Activated naive CD8-positive, alpha-beta T cell treated with anti-CD3 and anti-CD28 coated beads, Interleukin-2, amount 50 U/mL, for 24 hours (primary cell): ENCODE data around the gene INSYN2A.

Source experiments
- ATAC-seq: fragments of 150-1000 bp; cut with Tn5 transposase; one replicate; pipeline ENCODE4 v1.10.0; 2021
- DNase-seq: peaks from one replicate; pipeline ENCODE4 v3.0.0; 2021
- H3K27ac Mint-ChIP-seq: one replicate; pipeline ENCODE4 v1.8.0; 2021; ENCODE audit warnings: mild to moderate bottlenecking, mixed read lengths
- H3K27me3 Mint-ChIP-seq: one replicate; pipeline ENCODE4 v1.8.0; 2021; ENCODE audit warnings: mixed read lengths
- H3K36me3 Mint-ChIP-seq: one replicate; pipeline ENCODE4 v1.8.0; 2021; ENCODE audit warnings: low read depth, mixed read lengths
- H3K4me1 Mint-ChIP-seq: one replicate; pipeline ENCODE4 v1.8.0; 2021; ENCODE audit warnings: mixed read lengths
- H3K4me3 Mint-ChIP-seq: one replicate; pipeline ENCODE4 v1.8.0; 2021; ENCODE audit warnings: mild to moderate bottlenecking, moderate library complexity, mixed read lengths
- H3K9me3 Mint-ChIP-seq: one replicate; pipeline ENCODE4 v1.8.0; 2021; ENCODE audit warnings: mixed read lengths

INSYN2A gene

DNA sequence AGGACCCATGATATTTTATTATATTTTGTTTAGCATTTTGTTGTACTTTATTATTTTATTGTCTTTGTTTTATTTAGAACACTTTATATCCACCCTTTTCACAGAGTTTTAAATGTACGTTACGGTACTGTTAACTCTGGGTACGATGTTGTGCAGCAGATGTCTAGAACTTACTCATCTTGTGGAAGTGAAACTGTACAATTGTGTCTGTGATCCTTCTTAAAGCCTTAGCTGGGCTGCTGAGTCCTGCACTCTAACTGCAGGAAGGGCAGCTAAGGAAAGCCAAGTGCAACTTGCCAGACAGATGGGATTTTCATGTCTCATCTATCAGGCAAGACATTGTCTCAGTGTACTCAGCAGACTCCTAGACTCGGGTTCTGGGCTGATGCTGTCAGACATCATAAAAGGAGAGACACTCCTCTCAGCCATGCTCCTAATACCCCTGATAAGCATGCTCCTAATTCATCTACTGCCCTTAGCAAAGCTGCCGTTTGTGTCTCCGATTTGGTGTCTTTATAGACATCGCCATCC is 14.6 kb upstream of the INSYN2A start:
- Mint-ChIP-seq H3K4me3 (no peak overlapping the region), H3K27ac (no peak overlapping the region), H3K4me1 (no peaks in the 10 kb centered on the region), H3K36me3 (no peaks in the 10 kb centered on the region), H3K9me3 (no peaks in the 10 kb centered on the region), H3K27me3 (no peaks in the 10 kb centered on the region)
- no peak for ATAC-seq
- DNase-seq = no peak

DNA sequence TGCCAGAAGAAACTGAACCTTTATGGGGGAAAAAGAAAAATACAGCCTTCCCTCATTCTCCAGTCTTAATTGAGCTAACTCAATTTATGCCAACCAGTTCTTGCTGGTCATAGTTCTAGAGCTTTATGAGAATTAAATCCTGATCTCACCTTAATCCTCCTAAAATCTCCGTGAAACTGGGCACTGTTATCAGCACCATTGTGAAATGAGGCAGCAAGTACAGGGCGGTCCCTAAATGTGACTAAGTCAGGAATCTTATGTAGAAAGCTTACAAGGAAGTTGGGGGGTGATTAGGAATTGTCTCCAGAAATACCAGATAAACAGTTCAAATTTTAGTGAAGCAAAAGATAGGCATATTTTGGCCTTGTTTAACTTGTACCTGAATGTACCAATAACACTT is 10.7 kb upstream of the INSYN2A start:
- Mint-ChIP-seq H3K36me3 (no peaks in the 10 kb centered on the region), H3K27ac (no peak overlapping the region), H3K27me3 (no peaks in the 10 kb centered on the region), H3K9me3 (no peaks in the 10 kb centered on the region), H3K4me3 (no peak overlapping the region), H3K4me1 (no peaks in the 10 kb centered on the region)
- no peak for ATAC-seq
- DNase-seq = no peak

DNA sequence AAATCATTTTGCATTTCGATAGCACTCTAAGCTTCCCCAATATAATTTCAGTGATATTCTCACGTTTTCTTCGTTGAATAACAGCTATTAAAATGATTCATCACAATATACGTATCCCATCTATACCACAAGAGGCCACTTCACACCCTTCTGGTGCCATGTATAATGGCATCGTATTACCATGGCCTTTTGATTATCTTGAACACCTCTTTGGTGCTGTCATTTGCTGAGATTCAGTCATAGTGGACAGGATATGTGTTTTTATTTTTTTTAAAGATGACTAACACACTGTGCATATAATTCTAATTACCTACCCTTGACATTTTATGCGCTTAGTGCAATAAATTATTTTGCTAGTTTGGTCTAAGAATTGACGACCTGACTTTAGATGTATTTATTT is 6.7 kb upstream of the INSYN2A start:
- no peak overlapping the region for H3K4me3 Mint-ChIP-seq
- no peak overlapping the region for H3K27ac Mint-ChIP-seq
- H3K4me1 Mint-ChIP-seq = no peaks in the 10 kb centered on the region

DNA sequence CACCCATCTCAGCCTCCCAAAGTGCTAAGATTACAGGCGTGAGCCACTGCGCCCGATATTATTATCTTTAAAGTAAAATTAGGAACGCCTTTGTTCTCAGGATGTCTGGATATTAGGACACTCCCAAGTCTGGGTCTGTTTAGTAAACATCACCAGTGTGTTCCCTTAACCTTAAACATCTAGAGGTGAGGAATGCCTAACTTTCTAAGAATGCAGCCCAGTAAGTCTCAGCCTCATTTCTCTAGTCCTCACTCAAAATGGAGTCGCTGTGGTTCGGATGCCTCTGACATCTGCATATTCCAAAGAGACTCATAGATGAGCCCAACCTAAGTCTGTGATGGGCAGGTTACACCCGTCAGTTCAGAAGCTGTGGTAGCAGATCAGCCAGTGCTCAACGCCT is 4.3 kb upstream of the INSYN2A start:
- Mint-ChIP-seq H3K27me3 (peaks cover 15% of the 10 kb centered on the region), H3K36me3 (no peaks in the 10 kb centered on the region), H3K4me1 (no peaks in the 10 kb centered on the region), H3K9me3 (no peaks in the 10 kb centered on the region), H3K27ac (no peak overlapping the region), H3K4me3 (no peak overlapping the region)
- DNase-seq (no peak), ATAC-seq (no peak)

More for the DNA sequence above, 6.7 kb upstream of the INSYN2A start:
- no peak for DNase-seq
- Mint-ChIP-seq H3K27me3 (peaks cover 3% of the 10 kb centered on the region), H3K9me3 (no peaks in the 10 kb centered on the region), H3K36me3 (no peaks in the 10 kb centered on the region)
- no peak for ATAC-seq

GRCh38 chr10:127198721-127199120 is 2.3 kb upstream of the INSYN2A start:
- no peak for ATAC-seq
- H3K4me3 Mint-ChIP-seq = no peak overlapping the region
- no peak overlapping the region for H3K27ac Mint-ChIP-seq
- no peaks in the 10 kb centered on the region for H3K4me1 Mint-ChIP-seq
- no peaks in the 10 kb centered on the region for H3K36me3 Mint-ChIP-seq
- H3K9me3 Mint-ChIP-seq = no peaks in the 10 kb centered on the region
- DNase-seq = no peak
- peaks cover 24% of the 10 kb centered on the region for H3K27me3 Mint-ChIP-seq

DNA sequence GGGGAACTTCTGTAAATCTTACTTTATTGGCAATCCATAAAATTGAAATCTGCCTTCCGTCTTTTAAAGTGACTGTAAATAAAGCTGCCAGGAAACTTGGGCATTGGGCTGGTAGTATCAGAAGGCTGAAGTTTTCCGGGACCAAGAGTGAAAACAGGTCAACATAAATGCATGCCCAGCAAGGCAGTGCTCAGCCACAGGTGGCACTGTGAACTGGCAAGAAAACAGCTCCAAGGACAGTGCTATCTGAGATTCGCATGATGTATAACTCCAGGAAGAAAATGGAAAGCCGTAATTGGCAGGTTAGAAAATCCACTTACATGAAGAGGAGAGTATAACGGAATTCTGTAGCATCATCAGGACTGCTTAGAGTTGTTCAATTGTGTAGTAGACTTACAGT is 1.9 kb upstream of the INSYN2A start:
- Mint-ChIP-seq H3K4me3 (no peak overlapping the region), H3K9me3 (no peaks in the 10 kb centered on the region), H3K27ac (no peak overlapping the region), H3K4me1 (no peaks in the 10 kb centered on the region), H3K27me3 (peaks cover 24% of the 10 kb centered on the region), H3K36me3 (no peaks in the 10 kb centered on the region)
- DNase-seq = no peak
- no peak for ATAC-seq

DNA sequence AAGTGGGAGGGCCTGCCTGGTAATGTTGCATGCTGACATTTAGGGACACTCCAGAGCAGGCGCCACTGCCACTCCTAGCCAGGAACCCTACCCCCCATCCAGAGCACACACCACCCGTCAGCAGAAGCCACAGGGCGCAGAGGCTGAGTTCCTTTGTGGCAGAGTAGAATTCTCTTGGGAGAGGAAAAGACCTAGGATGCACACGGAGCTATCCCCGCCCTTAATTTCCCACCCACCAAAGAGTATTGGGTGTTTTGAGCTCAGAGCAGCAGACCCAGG is 702 bp upstream of the INSYN2A start:
- Mint-ChIP-seq H3K4me3 (no peak overlapping the region), H3K9me3 (no peaks in the 10 kb centered on the region), H3K4me1 (no peaks in the 10 kb centered on the region), H3K27me3 (peaks cover 28% of the 10 kb centered on the region), H3K36me3 (no peaks in the 10 kb centered on the region), H3K27ac (no peak overlapping the region)
- ATAC-seq (no peak), DNase-seq (no peak)

DNA sequence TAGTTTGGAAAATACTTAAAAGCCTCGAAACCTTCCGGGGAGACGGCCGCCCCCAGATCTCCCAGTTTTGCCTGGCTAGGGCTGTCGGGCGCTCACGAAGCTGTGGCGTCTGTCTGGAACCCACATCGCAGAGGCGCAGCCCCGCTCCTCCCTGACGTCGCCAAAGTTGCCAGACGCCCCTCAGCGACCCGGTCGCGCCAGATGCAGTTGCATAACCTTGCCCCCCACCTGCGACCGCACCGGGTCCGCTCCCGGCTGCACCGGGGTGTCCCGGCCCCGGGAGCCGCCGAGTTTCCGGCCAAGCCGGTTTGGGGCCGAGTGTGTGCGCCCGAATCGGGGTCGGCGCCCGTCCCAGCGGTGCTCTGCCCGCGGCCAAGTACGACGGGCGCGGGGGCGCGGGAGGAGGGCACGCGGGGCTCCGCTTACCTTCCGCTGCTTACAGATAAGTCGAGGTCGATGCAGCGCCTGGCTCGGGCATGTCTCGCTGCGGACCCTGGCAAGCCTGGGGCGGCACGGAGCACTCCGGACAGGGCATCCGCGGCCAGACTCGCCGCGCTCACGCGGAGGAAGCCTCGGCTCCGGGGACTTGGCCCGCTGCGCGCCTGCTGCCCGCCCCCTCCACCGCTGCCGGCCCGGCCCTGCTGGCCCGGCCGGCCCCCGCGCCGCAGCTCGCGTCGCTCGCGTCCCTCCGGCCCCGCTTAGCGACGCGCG is 665 bp downstream of the INSYN2A start:
- no peak overlapping the region for H3K4me3 Mint-ChIP-seq
- ATAC-seq (no peak), DNase-seq (no peak)
- H3K4me1 Mint-ChIP-seq = no peaks in the 10 kb centered on the region
- H3K9me3 Mint-ChIP-seq = no peaks in the 10 kb centered on the region
- no peak overlapping the region for H3K27ac Mint-ChIP-seq
- H3K36me3 Mint-ChIP-seq = no peaks in the 10 kb centered on the region
- H3K27me3 Mint-ChIP-seq = peaks cover 30% of the 10 kb centered on the region

DNA sequence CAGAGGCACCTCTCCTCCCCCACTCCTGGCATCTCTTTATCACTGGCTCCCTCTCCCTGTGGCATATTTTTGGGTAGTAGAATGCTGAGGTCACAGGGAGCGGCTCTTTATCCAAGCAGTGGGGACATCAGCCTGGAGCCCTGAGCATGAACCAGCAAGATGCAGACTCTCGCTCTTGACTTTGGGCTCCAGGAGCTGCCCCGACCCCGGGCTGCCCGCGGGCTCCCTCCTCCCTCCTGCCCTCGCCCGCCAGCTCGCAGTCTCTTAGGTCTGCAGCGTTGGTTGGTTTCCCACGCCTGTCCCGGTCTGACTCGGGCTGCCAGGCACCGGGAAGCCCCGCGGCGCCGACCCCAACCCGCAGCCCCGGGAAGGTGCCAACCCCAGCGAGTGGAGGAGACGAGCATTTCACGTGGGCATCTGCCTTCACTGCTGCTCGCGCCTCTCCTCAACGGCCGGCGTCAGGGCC is 1.3 kb downstream of the INSYN2A start:
- H3K27me3 Mint-ChIP-seq = peaks cover 32% of the 10 kb centered on the region
- no peaks in the 10 kb centered on the region for H3K9me3 Mint-ChIP-seq
- H3K4me1 Mint-ChIP-seq = no peaks in the 10 kb centered on the region
- no peak for ATAC-seq
- no peaks in the 10 kb centered on the region for H3K36me3 Mint-ChIP-seq
- no peak for DNase-seq
- no peak overlapping the region for H3K4me3 Mint-ChIP-seq
- no peak overlapping the region for H3K27ac Mint-ChIP-seq

DNA sequence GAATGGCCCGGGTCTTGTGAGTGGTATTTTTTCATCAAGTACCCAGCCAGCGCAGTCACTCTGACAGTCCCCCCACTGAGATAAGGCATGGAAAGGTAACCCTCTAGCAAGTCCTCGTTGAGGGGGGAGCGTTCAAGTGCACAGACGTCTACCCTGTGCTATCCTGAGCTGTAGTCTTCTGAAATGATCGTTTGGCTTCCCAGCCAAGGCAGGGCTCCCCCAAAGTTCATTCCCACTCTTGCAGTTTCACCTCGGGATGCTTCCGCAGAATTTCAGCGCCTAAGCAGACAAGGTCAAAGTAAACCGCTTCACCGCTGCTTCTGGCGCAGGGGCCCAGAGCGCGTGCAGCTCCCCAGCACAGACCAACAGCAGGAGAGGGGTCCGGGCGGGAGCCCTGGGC is 1.8 kb downstream of the INSYN2A start:
- Mint-ChIP-seq H3K4me3 (no peak overlapping the region), H3K9me3 (no peaks in the 10 kb centered on the region), H3K27ac (no peak overlapping the region), H3K36me3 (no peaks in the 10 kb centered on the region), H3K4me1 (no peaks in the 10 kb centered on the region), H3K27me3 (peaks cover 32% of the 10 kb centered on the region)
- no peak for ATAC-seq
- no peak for DNase-seq

GRCh38 chr10:127194111-127194510 is 2.3 kb downstream of the INSYN2A start:
- H3K4me3 Mint-ChIP-seq = no peak overlapping the region
- no peaks in the 10 kb centered on the region for H3K4me1 Mint-ChIP-seq
- no peaks in the 10 kb centered on the region for H3K36me3 Mint-ChIP-seq
- H3K27me3 Mint-ChIP-seq = peaks cover 32% of the 10 kb centered on the region
- ATAC-seq (no peak), DNase-seq (no peak)
- no peak overlapping the region for H3K27ac Mint-ChIP-seq
- H3K9me3 Mint-ChIP-seq = no peaks in the 10 kb centered on the region

DNA sequence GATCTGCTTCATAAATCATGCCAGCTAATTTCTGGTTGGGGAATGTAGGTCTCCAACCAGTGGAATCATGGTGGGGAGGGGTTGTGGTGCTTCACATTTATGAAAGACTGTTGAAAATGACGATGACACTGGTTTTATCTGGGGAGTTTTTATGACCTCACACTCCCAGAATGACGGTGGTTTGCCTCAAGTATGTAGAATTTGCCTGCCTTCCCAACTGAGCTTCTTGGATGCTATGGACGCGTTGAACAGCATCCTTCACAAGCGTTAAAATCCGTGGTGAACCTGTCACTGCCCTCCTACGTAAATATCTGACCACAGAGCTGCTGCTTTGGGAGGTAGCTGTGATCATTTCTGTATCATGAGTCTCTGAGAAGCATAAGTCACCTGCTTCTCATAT is 3.3 kb downstream of the INSYN2A start:
- ATAC-seq = no peak
- no peaks in the 10 kb centered on the region for H3K4me1 Mint-ChIP-seq
- no peak overlapping the region for H3K27ac Mint-ChIP-seq
- no peak overlapping the region for H3K4me3 Mint-ChIP-seq
- H3K36me3 Mint-ChIP-seq = no peaks in the 10 kb centered on the region
- H3K9me3 Mint-ChIP-seq = no peaks in the 10 kb centered on the region
- DNase-seq = no peak
- H3K27me3 Mint-ChIP-seq = peaks cover 28% of the 10 kb centered on the region

DNA sequence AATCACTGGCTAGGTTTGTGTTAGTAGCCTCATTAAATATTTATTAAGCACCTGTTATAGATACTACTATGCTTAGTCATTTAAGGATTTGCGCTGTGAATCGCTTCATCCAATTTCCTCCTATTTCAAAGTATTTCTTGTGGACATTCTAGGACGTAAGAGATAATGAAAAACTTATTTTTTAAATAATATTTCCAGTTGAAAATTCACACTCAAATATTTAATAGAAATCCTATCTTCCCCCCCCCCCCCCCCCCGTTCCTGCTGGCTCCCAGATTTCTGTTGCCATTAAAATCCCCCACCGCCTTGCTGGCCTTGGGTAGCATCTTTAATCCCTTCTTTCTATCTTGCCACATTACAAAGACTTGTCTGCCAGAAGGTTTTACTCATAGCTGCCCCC is 6.0 kb downstream of the INSYN2A start:
- Mint-ChIP-seq H3K27ac (no peak overlapping the region), H3K9me3 (no peaks in the 10 kb centered on the region), H3K4me3 (no peak overlapping the region), H3K36me3 (no peaks in the 10 kb centered on the region), H3K4me1 (no peaks in the 10 kb centered on the region), H3K27me3 (peaks cover 17% of the 10 kb centered on the region)
- DNase-seq (no peak), ATAC-seq (no peak)

DNA sequence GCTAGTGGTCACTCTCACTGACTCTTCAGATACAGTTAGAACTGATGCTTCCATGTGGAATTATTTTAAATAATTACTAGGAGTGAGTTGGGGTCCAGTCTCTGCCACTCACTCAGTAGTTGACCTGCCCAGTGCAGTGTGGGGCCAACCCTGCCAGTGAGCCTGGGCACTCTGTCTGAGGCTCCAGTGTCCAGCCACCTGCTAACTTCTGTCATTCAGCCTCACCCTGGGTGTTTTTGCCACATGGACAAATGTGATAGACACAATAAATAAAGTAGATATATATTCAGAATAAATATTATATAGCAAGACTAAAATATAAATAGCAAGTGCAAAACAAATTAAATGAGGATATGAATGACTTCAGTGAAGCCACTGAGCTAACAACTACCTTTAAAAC is 7.2 kb downstream of the INSYN2A start:
- Mint-ChIP-seq H3K27me3 (peaks cover 10% of the 10 kb centered on the region), H3K4me1 (no peaks in the 10 kb centered on the region), H3K9me3 (no peaks in the 10 kb centered on the region), H3K27ac (no peak overlapping the region), H3K4me3 (no peak overlapping the region), H3K36me3 (no peaks in the 10 kb centered on the region)
- DNase-seq (no peak), ATAC-seq (no peak)

- no peak overlapping the region for H3K27ac Mint-ChIP-seq
- DNase-seq (no peak), ATAC-seq (no peak)
- no peak overlapping the region for H3K4me3 Mint-ChIP-seq
- H3K9me3 Mint-ChIP-seq = no peaks in the 10 kb centered on the region
- H3K27me3 Mint-ChIP-seq = peaks cover 3% of the 10 kb centered on the region
- no peaks in the 10 kb centered on the region for H3K4me1 Mint-ChIP-seq
- H3K36me3 Mint-ChIP-seq = no peaks in the 10 kb centered on the region
These were observed 9.6 kb downstream of the INSYN2A start for GRCh38 chr10:127186813-127187212.

DNA sequence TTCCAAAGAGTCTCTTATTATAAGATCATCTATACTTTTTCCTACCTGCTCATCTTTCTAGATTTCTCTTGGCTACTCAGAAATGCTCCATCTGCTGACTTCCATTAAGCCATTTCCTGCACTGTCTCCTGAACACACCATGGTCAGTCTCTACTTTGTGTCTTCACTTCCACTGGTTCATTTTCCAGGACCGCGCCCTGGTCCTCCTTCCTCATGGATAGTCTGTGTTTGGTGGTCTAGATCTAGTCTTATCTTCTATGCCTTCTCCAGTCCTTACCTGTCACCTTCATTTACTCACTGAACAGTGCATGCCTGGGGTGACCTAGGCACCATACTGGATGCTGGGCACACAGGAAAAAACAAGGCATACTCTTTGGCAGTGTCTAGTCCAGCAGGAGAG is 11.8 kb downstream of the INSYN2A start:
- ATAC-seq = no peak
- Mint-ChIP-seq H3K9me3 (no peaks in the 10 kb centered on the region), H3K4me3 (no peak overlapping the region), H3K36me3 (no peaks in the 10 kb centered on the region), H3K4me1 (no peaks in the 10 kb centered on the region), H3K27me3 (no peaks in the 10 kb centered on the region), H3K27ac (no peak overlapping the region)
- DNase-seq = no peak
